K562 (cell line): ENCODE results near the gene FAM186B. TPM values are rescaled to one million over a fixed set of nuclear protein-coding genes. Genes with fewer than 3 reads are reported as not detected.

ENCODE experiments used
- ATAC-seq: fragments of 200-7000 bp; cut with Tn5 transposase; 3 replicates; pipeline ENCODE4 v1.9.1; 2020; ENCODE audit warnings: moderate library complexity
- BruUV-seq: library from RNA; stranded (reverse); fragments of 400-500 nt; replicated peaks from 2 replicates; lab custom pipeline; 2021; lab: Mats Ljungman, UMichigan
- CTCF ChIA-PET: fragments of 300-600 bp; formaldehyde crosslinking; extraction: SDS; loops from one replicate; lab custom pipeline; 2021; ENCODE audit warnings: low intra/inter-chr PET ratio; lab: Yijun Ruan, JAX
- POLR2A ChIA-PET: fragments of 300-600, 350-650 bp; sonication (Branson Sonifier 250); formaldehyde crosslinking; extraction: SDS; loops from one replicate; lab custom pipeline; 2021; ENCODE audit warnings: antibody characterized with exemption, inconsistent platforms; lab: Yijun Ruan, JAX
- DNase-seq, 4 experiments: peaks; one replicate each; pipeline versions ENCODE4 v3.0.0 to v3.0.0-alpha.2; 2011 to 2018; ENCODE audit warnings: low spot score in 3 of 4, mixed read lengths in 3 of 4; ENCODE audit errors: extremely low read depth in 1 of 4
- FAIRE-seq: peaks from 2 replicates; lab custom pipeline; 2011; peaks lifted over from hg19 to GRCh38; lab: Jason Lieb, UNC
- H2AFZ ChIP-seq: 2 replicates; pipeline ENCODE4 v1.6.0; 2011; ENCODE audit warnings: low read depth, low read length, control low read depth, inconsistent platforms
- H3K27ac ChIP-seq: fragments of 200-600 bp; 3 replicates; pipeline ENCODE4 v1.8.0; 2011; ENCODE audit warnings: low read depth, mild to moderate bottlenecking, control low read depth, inconsistent platforms, low read length, moderate library complexity, mixed read lengths; ENCODE audit errors: extremely low read depth
- H3K27me3 ChIP-seq, 2 experiments: fragments of 300-600 bp in 1 of 2; 2 replicates in 1 of 2; 3 replicates in 1 of 2; pipeline versions ENCODE4 v1.6.0 to v1.8.0; 2011; ENCODE audit warnings: inconsistent platforms in 2 of 2, low read length in 2 of 2, mild to moderate bottlenecking in 1 of 2, mixed read lengths in 1 of 2, moderate library complexity in 1 of 2; ENCODE audit not compliant: control insufficient read depth in 2 of 2, insufficient read depth in 2 of 2
- H3K36me3 ChIP-seq: fragments of 300-600 bp; 3 replicates; pipeline ENCODE4 v1.8.0; 2011; ENCODE audit warnings: mild to moderate bottlenecking, low read length, inconsistent platforms; ENCODE audit not compliant: control insufficient read depth, insufficient read depth
- H3K4me1 ChIP-seq, 2 experiments: fragments of 200-600 bp in 1 of 2; replicated peaks in 1 of 2; 2 replicates in 1 of 2; 3 replicates in 1 of 2; pipeline versions ENCODE4 v1.5.1 to v1.8.0; 2011; ENCODE audit warnings: inconsistent platforms in 2 of 2, low read length in 2 of 2, mild to moderate bottlenecking in 1 of 2, mixed read lengths in 1 of 2, moderate library complexity in 1 of 2; ENCODE audit not compliant: control insufficient read depth in 2 of 2, insufficient read depth in 2 of 2
- H3K4me2 ChIP-seq: 2 replicates; pipeline ENCODE4 v1.6.1; 2011; ENCODE audit warnings: low read length, control low read depth, inconsistent platforms, mixed read lengths; ENCODE audit not compliant: insufficient read depth
- H3K4me3 ChIP-seq: fragments of 200-600 bp; sonication (generic), shearing (Covaris generic); 2 replicates; pipeline ENCODE4 v1.5.1; 2016; ENCODE audit warnings: control low read depth, inconsistent platforms
- H3K79me2 ChIP-seq: fragments of 200-600 bp; 3 replicates; pipeline ENCODE4 v1.8.0; 2011; ENCODE audit warnings: low read length, inconsistent platforms; ENCODE audit not compliant: control insufficient read depth, insufficient read depth
- H3K9ac ChIP-seq, 2 experiments: 2 replicates each; pipeline versions ENCODE4 v1.6.0 to v1.6.1; 2011; ENCODE audit warnings: low read depth in 2 of 2, low read length in 2 of 2, control low read depth in 1 of 2, inconsistent platforms in 1 of 2, mild to moderate bottlenecking in 1 of 2, mixed read lengths in 1 of 2; ENCODE audit not compliant: insufficient read depth in 1 of 2
- H3K9me1 ChIP-seq: one replicate; pipeline ENCODE4 v1.6.0; 2011; ENCODE audit warnings: inconsistent platforms, mild to moderate bottlenecking, low read length, moderate library complexity; ENCODE audit not compliant: control insufficient read depth, insufficient read depth
- H3K9me3 ChIP-seq: replicated peaks from 2 replicates; pipeline ENCODE4 v1.5.1; 2011; ENCODE audit warnings: low read depth, low read length, inconsistent platforms; ENCODE audit not compliant: control insufficient read depth, insufficient read depth
- H4K20me1 ChIP-seq: replicated peaks from 2 replicates; pipeline ENCODE4 v1.6.1; 2011; ENCODE audit warnings: low read length, inconsistent platforms, mixed read lengths; ENCODE audit not compliant: control insufficient read depth, insufficient read depth
- POLR2G ChIP-seq: fragments of 200-400 bp; formaldehyde crosslinking; IDR thresholded peaks from 2 replicates; pipeline ENCODE4 v1.6.1; 2017; ENCODE audit warnings: low read depth, mild to moderate bottlenecking, antibody characterized with exemption, low read length, moderate library complexity
- ZC3H4 ChIP-seq: sonication (generic); formaldehyde crosslinking; IDR thresholded peaks from 2 replicates; pipeline ENCODE4 v1.9.0; 2021; ENCODE audit warnings: missing genetic modification reagents, borderline replicate concordance
- WGBS: fragments of 100-300 bp; shearing (Covaris generic); methylation state at CpG from one replicate; pipeline ENCODE4 v1.1.6; 2016; ENCODE audit warnings: low coverage, mixed read lengths; ENCODE audit not compliant: insufficient coverage; ENCODE audit errors: missing lambda C conversion rate; 5-methylcytosine and 5-hydroxymethylcytosine counted together
- in situ Hi-C: fragments of 300-500 bp; cut with MboI; formaldehyde crosslinking; loops from 4 replicates; pipeline ENCODE4 v1.15.0; 2018; ENCODE audit warnings: inconsistent platforms, mixed read lengths
- intact Hi-C: fragments of 100-400 bp; cut with micrococcal nuclease; formaldehyde crosslinking; loops from 2 replicates; pipeline ENCODE4 v1.14.2; 2022
- polyA plus RNA-seq, 8 experiments: library from polyadenylated mRNA; depleted of rRNA in 4 of 8; stranded (reverse) in 5 of 8; unstranded in 3 of 8; fragments of >200 nt; fragmentation: Nextera tagmentation in 2 of 8; fragmentation: Illumina TruSeq in 1 of 8; extraction: Ambion mirVana in 2 of 8; extraction: Trizol in 1 of 8; gene quantifications; 2 replicates each; pipeline versions ENCODE4 v1.2.1 to v1.2.3, GENCODE V29; 2011 to 2014; ENCODE audit warnings: inconsistent platforms in 1 of 8, missing spikeins in 1 of 8
- total RNA-seq, 7 experiments: library from RNA; depleted of rRNA in 6 of 7; stranded (reverse); fragments of >200 nt in 6 of 7; fragmentation: Illumina TruSeq in 2 of 7; extraction: Trizol in 2 of 7; gene quantifications; 2 replicates each; pipeline versions ENCODE4 v1.2.1 to v1.2.3, GENCODE V29; 2011 to 2021; ENCODE audit warnings: low replicate concordance in 1 of 7
- TF ChIP-seq, protein P1 (sequence below): fragments of 450-650 bp; formaldehyde crosslinking; IDR thresholded peaks from 2 replicates; pipeline ENCODE4 v1.4.0; 2020; ENCODE audit warnings: mild to moderate bottlenecking, mixed read lengths

Gene FAM186B
- total and polyA plus RNA-seq, 9 of the 15 experiments (the other 6 are each of a cell fraction or from before 2014, with no cell fraction given): 0.07 to 0.42 (median 0.15) TPM

DNA sequence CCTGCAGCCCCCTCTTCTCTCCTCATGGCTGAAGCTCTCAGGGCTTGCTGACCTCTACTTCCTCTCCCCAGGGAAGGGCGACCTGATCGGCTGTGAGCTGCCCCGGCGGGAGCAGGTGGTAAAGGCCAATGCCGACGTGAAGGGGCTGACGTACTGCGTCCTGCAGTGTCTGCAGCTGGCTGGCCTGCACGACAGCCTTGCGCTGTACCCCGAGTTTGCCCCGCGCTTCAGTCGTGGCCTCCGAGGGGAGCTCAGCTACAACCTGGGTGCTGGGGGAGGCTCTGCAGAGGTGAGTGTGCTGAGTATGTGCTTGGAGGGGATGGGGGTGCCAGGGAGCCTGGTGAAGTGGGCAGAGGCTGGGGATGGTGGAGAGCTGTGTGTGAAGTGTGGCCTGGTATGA is 51.2 kb downstream of the FAM186B start:
- in situ Hi-C loops (no loop called here), intact Hi-C loops (no loop called here)
- Histone ChIP-seq H3K9ac (peak overlapping the region in 1 of 2 experiments; percentile 78; a peak in 2 of 4 replicates), H3K27me3 (peaks cover 0 to 37% of the 10 kb centered on the region in 2 experiments; a peak in 4 of 5 replicates), H3K9me3 (no peaks in the 10 kb centered on the region), H3K9me1 (no peaks in the 10 kb centered on the region), H3K27ac (no peak overlapping the region), H3K79me2 (no peaks in the 10 kb centered on the region), H3K4me3 (no peak overlapping the region), H2AFZ (no peak overlapping the region), H3K36me3 (peaks cover 24% of the 10 kb centered on the region; the same call in 1 of the 3 replicates), H4K20me1 (0 out of 2 replicates have a peak, but pooled peaks cover 3% of the 10 kb centered on the region), H3K4me2 (no peak overlapping the region), H3K4me1 (peaks cover 0 to 22% of the 10 kb centered on the region in 2 experiments; a peak in 2 of 5 replicates)
- TF ChIP-seq, protein P1, sequence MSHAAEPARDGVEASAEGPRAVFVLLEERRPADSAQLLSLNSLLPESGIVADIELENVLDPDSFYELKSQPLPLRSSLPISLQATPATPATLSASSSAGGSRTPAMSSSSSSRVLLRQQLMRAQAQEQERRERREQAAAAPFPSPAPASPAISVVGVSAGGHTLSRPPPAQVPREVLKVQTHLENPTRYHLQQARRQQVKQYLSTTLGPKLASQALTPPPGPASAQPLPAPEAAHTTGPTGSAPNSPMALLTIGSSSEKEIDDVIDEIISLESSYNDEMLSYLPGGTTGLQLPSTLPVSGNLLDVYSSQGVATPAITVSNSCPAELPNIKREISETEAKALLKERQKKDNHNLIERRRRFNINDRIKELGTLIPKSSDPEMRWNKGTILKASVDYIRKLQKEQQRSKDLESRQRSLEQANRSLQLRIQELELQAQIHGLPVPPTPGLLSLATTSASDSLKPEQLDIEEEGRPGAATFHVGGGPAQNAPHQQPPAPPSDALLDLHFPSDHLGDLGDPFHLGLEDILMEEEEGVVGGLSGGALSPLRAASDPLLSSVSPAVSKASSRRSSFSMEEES: no peak
- TF ChIP-seq ZC3H4 (CRISPR knock-in tag) (0 out of 2 replicates have a peak, but pooled peaks have one; percentile 68), POLR2G (peak; percentile 50)
- ATAC-seq: no peak
- BruUV-seq: no TSS peak
- POLR2A ChIA-PET: interaction anchor here (0.6 to 1.9 kb wide), 11 partner anchors 8 to 311 kb away, joined by 3 to 12 read pairs (median 4); partner anchors contain the start of gene SPATS2
- no peak for DNase-seq
- CTCF ChIA-PET: interaction anchor here (0.8 to 2.6 kb wide), 5 partner anchors 23 to 196 kb away, joined by 3 to 20 read pairs (median 5); no protein-coding TSS in a partner anchor
- FAIRE-seq: no peak
- WGBS: 71% methylated on average over 11 of the region's 15 CpGs
